ENCODE measurements around the gene LMX1B.

DNA sequence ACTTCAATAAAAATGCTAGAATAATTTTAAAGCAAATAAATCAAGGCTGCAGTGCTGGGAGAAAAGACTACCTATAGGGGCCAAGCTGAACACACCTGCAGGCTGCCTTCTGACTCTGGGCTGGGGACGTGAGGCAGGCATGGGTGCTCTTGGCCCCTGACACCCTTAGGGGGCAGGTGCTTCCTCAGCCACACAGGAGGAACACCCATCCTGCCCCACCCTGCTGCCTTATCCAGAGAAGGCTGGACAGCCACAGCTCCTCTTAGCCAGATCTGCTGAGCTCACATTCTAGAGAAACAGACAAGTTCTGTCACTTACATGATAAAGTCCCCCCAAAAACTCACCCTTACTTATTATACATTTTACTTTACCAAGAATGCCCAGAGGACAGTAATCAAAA, 6.6 kb upstream of the LMX1B start:
- TF ChIP-seq EZH2 (IDR thresholded peaks at IDR 0.05; ENCODE audit: borderline replicate concordance, low read length) (no peak), CTCF (conservative IDR thresholded peaks at IDR 0.05 in 1 of 2, IDR thresholded peaks at IDR 0.05 in 1 of 2; ENCODE audit: extremely low read depth in 1 of 2, insufficient read depth in 1 of 2, low read depth in 1 of 2, low read length in 2 of 2) (no peak)

Measured in mammary epithelial cell (primary cell).